GM23248 (cell line): Measurements from ENCODE around the gene IQGAP3. TPM values are rescaled to one million over a fixed set of nuclear protein-coding genes. Genes with fewer than 3 reads are reported as not detected.
"Not testable (repeated sequence)": the region's sequence is repeated elsewhere in the genome, so short reads cannot be mapped to it uniquely, and the experiment has no call there.

Experiments
- DNase-seq: peaks from one replicate; pipeline ENCODE4 v3.0.0-alpha.2; 2015
- H2AFZ ChIP-seq: fragments of 200-600 bp; sonication (generic); 2 replicates; pipeline ENCODE4 v1.6.1; 2016; ENCODE audit warnings: antibody characterized with exemption
- H3F3A ChIP-seq: fragments of 200-600 bp; sonication (generic); 2 replicates; pipeline ENCODE4 v1.6.1; 2016; ENCODE audit warnings: mild to moderate bottlenecking, antibody characterized with exemption, mixed run types; ENCODE audit not compliant: insufficient read depth
- H3K27ac ChIP-seq: fragments of 200-600 bp; sonication (generic); 2 replicates; pipeline ENCODE4 v1.5.1; 2016; ENCODE audit warnings: mild to moderate bottlenecking
- H3K27me3 ChIP-seq: fragments of 200-600 bp; sonication (generic); replicated peaks from 2 replicates; pipeline ENCODE4 v1.6.1; 2016; ENCODE audit warnings: mild to moderate bottlenecking; ENCODE audit not compliant: insufficient read depth
- H3K36me3 ChIP-seq: fragments of 200-600 bp; sonication (generic); 2 replicates; pipeline ENCODE4 v1.6.1; 2016; ENCODE audit warnings: low read depth, mild to moderate bottlenecking
- H3K4me1 ChIP-seq: fragments of 200-600 bp; sonication (generic); 2 replicates; pipeline ENCODE4 v1.6.1; 2016; ENCODE audit warnings: mild to moderate bottlenecking; ENCODE audit not compliant: insufficient read depth
- H3K4me2 ChIP-seq: fragments of 200-600 bp; sonication (generic); one replicate; pipeline ENCODE4 v1.6.1; 2016; ENCODE audit warnings: mild to moderate bottlenecking; ENCODE audit not compliant: unreplicated experiment
- H3K4me3 ChIP-seq: fragments of 200-600 bp; sonication (generic); 2 replicates; pipeline ENCODE4 v1.5.1; 2016; ENCODE audit warnings: mild to moderate bottlenecking
- H3K79me2 ChIP-seq: fragments of 200-600 bp; sonication (generic); 2 replicates; pipeline ENCODE4 v1.6.1; 2016; ENCODE audit warnings: mild to moderate bottlenecking; ENCODE audit not compliant: insufficient read depth
- H3K9ac ChIP-seq: fragments of 200-600 bp; sonication (generic); 2 replicates; pipeline ENCODE4 v1.6.1; 2016; ENCODE audit warnings: mild to moderate bottlenecking
- H3K9me2 ChIP-seq: fragments of 200-600 bp; sonication (generic); 2 replicates; pipeline ENCODE4 v1.6.1; 2016; ENCODE audit warnings: mixed run types, mild to moderate bottlenecking, moderate library complexity; ENCODE audit not compliant: insufficient read depth
- H3K9me3 ChIP-seq: fragments of 200-600 bp; sonication (generic); one replicate; pipeline ENCODE4 v1.6.1; 2017; ENCODE audit warnings: low read depth
- H4K20me1 ChIP-seq: fragments of 200-600 bp; sonication (generic); 2 replicates; pipeline ENCODE4 v1.6.0; 2016; ENCODE audit not compliant: insufficient read depth
- EZH2 ChIP-seq: fragments of 200-600 bp; sonication (generic); IDR thresholded peaks from 2 replicates; pipeline ENCODE4 v1.6.1; 2018; ENCODE audit warnings: antibody characterized with exemption, mild to moderate bottlenecking; ENCODE audit not compliant: insufficient read depth, poor library complexity, severe bottlenecking
- EZH2phosphoT487 ChIP-seq: fragments of 200-600 bp; sonication (generic); IDR thresholded peaks from 2 replicates; pipeline ENCODE4 v1.6.1; 2018; ENCODE audit warnings: antibody characterized with exemption, moderate library complexity, mild to moderate bottlenecking, low read depth; ENCODE audit not compliant: insufficient read depth
- WGBS, 2 experiments: methylation state at CpG; one replicate each; pipeline ENCODE4 v1.1.6; 2015 to 2017; ENCODE audit warnings: low lambda C conversion rate in 2 of 2, low coverage in 1 of 2; ENCODE audit errors: missing lambda C conversion rate in 2 of 2; 5-methylcytosine and 5-hydroxymethylcytosine counted together
- in situ Hi-C: fragments of 300-500 bp; cut with MboI; formaldehyde crosslinking; loops from 2 replicates; pipeline ENCODE4 v1.15.0; 2020
- polyA plus RNA-seq: library from polyadenylated mRNA; unstranded; fragments of >200 nt; fragmentation: Nextera tagmentation; extraction: Ambion mirVana; gene quantifications from 2 replicates; pipeline ENCODE4 v1.2.1, GENCODE V29; 2016
- total RNA-seq: library from RNA; depleted of rRNA; stranded (reverse); fragments of >200 nt; shearing (Covaris generic); gene quantifications from 2 replicates; pipeline ENCODE4 v1.2.3, GENCODE V29; 2014

IQGAP3 gene
- total and polyA plus RNA-seq, 2 experiments from 2014 or later: 5.6 to 14.7 TPM

DNA sequence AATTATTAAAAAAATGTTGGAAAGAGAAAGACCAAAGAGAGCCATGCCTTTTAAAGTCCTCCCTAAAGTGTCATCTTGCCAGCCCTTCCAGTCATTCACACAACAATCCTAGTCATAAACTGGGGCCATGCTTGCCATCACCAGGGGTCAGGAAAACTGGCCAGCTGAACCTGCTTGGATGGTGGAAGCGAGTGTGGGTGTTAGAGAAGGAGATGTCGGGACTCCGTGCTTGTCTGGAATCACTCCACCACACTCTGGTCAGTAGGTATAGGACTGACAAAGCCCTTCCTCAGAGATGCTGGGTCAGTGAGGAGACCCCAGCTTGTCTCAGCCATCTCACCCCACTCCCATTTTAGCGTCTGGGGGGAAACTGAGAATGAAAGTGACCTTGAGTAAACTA is 43.6 kb upstream of the IQGAP3 start:
- Histone ChIP-seq H3K4me1 (no peaks in the 10 kb centered on the region), H3K27me3 (peaks cover 44% of the 10 kb centered on the region), H2AFZ (no peak overlapping the region), H3K9me2 (no peaks in the 10 kb centered on the region), H3K4me3 (no peak overlapping the region), H3K27ac (no peak overlapping the region), H3K9ac (no peak overlapping the region), H3K4me2 (no peak overlapping the region), H3K79me2 (no peaks in the 10 kb centered on the region), H4K20me1 (no peaks in the 10 kb centered on the region), H3K9me3 (no peaks in the 10 kb centered on the region), H3K36me3 (no peaks in the 10 kb centered on the region), H3F3A (no peaks in the 10 kb centered on the region)
- TF ChIP-seq EZH2 (no peak), EZH2phosphoT487 (no peak)
- in situ Hi-C loops: no loop called here
- no peak for DNase-seq
- 12 to 16% methylated on average over 4 of the region's 4 CpGs for WGBS, 2 experiments

GRCh38 chr1:156612666-156613065 is 40.3 kb upstream of the IQGAP3 start:
- no peak overlapping the region for H3K4me2 ChIP-seq
- DNase-seq: no peak
- no peak overlapping the region for H3K4me3 ChIP-seq
- no peaks in the 10 kb centered on the region for H3K4me1 ChIP-seq
- H3F3A ChIP-seq: no peaks in the 10 kb centered on the region
- in situ Hi-C loops: no loop called here
- H3K9ac ChIP-seq: no peak overlapping the region
- no peaks in the 10 kb centered on the region for H3K9me3 ChIP-seq
- H4K20me1 ChIP-seq: no peaks in the 10 kb centered on the region
- H3K79me2 ChIP-seq: no peaks in the 10 kb centered on the region
- no peak for TF ChIP-seq EZH2
- no peak for TF ChIP-seq EZH2phosphoT487
- peaks cover 21% of the 10 kb centered on the region for H3K27me3 ChIP-seq
- no peaks in the 10 kb centered on the region for H3K9me2 ChIP-seq
- H3K36me3 ChIP-seq: no peaks in the 10 kb centered on the region
- H2AFZ ChIP-seq: no peak overlapping the region
- H3K27ac ChIP-seq: no peak overlapping the region
- WGBS, 2 experiments: 46 to 54% methylated on average over 3 of the region's 3 CpGs

- H3K79me2 ChIP-seq, H3K9me2 ChIP-seq, H3F3A ChIP-seq, DNase-seq, H3K27ac ChIP-seq, H3K4me3 ChIP-seq, H3K9ac ChIP-seq, in situ Hi-C loops, H2AFZ ChIP-seq, H3K4me1 ChIP-seq, H4K20me1 ChIP-seq, H3K4me2 ChIP-seq, H3K36me3 ChIP-seq, H3K9me3 ChIP-seq: not testable (repeated sequence)
- 70 to 74% methylated on average over 9 of the region's 9 CpGs for WGBS, 2 experiments
- peaks cover 21% of the 10 kb centered on the region for H3K27me3 ChIP-seq
Observed at GRCh38 chr1:156610072-156610471, 37.7 kb upstream of the IQGAP3 start.

- Histone ChIP-seq H3K36me3 (no peaks in the 10 kb centered on the region), H3K4me2 (no peak overlapping the region), H3K9ac (no peak overlapping the region), H3K4me1 (no peaks in the 10 kb centered on the region), H3K27ac (no peak overlapping the region), H2AFZ (no peak overlapping the region), H3K4me3 (no peak overlapping the region), H4K20me1 (no peaks in the 10 kb centered on the region), H3K9me2 (no peaks in the 10 kb centered on the region), H3F3A (no peaks in the 10 kb centered on the region), H3K27me3 (peaks cover 21% of the 10 kb centered on the region), H3K79me2 (no peaks in the 10 kb centered on the region), H3K9me3 (no peaks in the 10 kb centered on the region)
- in situ Hi-C loops: loop anchor here (10.0 kb wide), 1 partner anchor 224 kb away; no protein-coding TSS in a partner anchor
- peak; percentile 34 for DNase-seq
- WGBS, 2 experiments: 44 to 53% methylated on average over 6 of the region's 6 CpGs
- TF ChIP-seq EZH2 (no peak), EZH2phosphoT487 (no peak)
Observed at GRCh38 chr1:156608981-156609380, 36.6 kb upstream of the IQGAP3 start.

GRCh38 chr1:156608036-156608674 is 35.8 kb upstream of the IQGAP3 start:
- Histone ChIP-seq H2AFZ (no peak overlapping the region), H3F3A (no peaks in the 10 kb centered on the region), H3K27me3 (peaks cover 15% of the 10 kb centered on the region), H3K9ac (no peak overlapping the region), H3K4me3 (no peak overlapping the region), H4K20me1 (no peaks in the 10 kb centered on the region), H3K4me2 (no peak overlapping the region), H3K9me3 (no peaks in the 10 kb centered on the region), H3K4me1 (no peaks in the 10 kb centered on the region), H3K9me2 (no peaks in the 10 kb centered on the region), H3K27ac (no peak overlapping the region), H3K79me2 (no peaks in the 10 kb centered on the region), H3K36me3 (no peaks in the 10 kb centered on the region)
- in situ Hi-C loops: loop anchor here (10.0 kb wide), 1 partner anchor 223 kb away; no protein-coding TSS in a partner anchor
- 17 to 18% methylated on average over 7 of the region's 7 CpGs for WGBS, 2 experiments
- DNase-seq: peak; percentile 85
- no peak for TF ChIP-seq EZH2
- TF ChIP-seq EZH2phosphoT487: no peak

GRCh38 chr1:156607344-156607743 is 35.0 kb upstream of the IQGAP3 start:
- not testable (repeated sequence) for H3K9me2 ChIP-seq, H3K4me1 ChIP-seq, H3F3A ChIP-seq, H2AFZ ChIP-seq, H3K4me3 ChIP-seq, H3K9me3 ChIP-seq, H3K9ac ChIP-seq, H3K36me3 ChIP-seq, H3K79me2 ChIP-seq, H3K27me3 ChIP-seq, H3K27ac ChIP-seq, H3K4me2 ChIP-seq, H4K20me1 ChIP-seq, DNase-seq
- 69 to 86% methylated on average over 4 of the region's 4 CpGs for WGBS, 2 experiments
- in situ Hi-C loops: loop anchor here (10.0 kb wide), 1 partner anchor 223 kb away; no protein-coding TSS in a partner anchor
